ENCODE results near the gene ZNRF1.
"Not testable (repeated sequence)": the region's sequence is repeated elsewhere in the genome, so short reads cannot be mapped to it uniquely, and the experiment has no call there.

ZNRF1 gene

GRCh38 chr16:75003931-75004330 is 5.1 kb downstream of the ZNRF1 start:
- no peak for DNase-seq

- DNase-seq, result no peak
Measured at GRCh38 chr16:75004460-75004859, 5.6 kb downstream of the ZNRF1 start.

GRCh38 chr16:75005697-75006096 is 6.9 kb downstream of the ZNRF1 start:
- DNase-seq, result no peak

GRCh38 chr16:75007443-75007842 is 8.6 kb downstream of the ZNRF1 start:
- DNase-seq, result no peak

- DNase-seq, result no peak
Measured at GRCh38 chr16:75010427-75010826, 11.6 kb downstream of the ZNRF1 start.

- DNase-seq, result peak; percentile 20
Measured at GRCh38 chr16:75011634-75012307, 12.9 kb downstream of the ZNRF1 start.

DNA sequence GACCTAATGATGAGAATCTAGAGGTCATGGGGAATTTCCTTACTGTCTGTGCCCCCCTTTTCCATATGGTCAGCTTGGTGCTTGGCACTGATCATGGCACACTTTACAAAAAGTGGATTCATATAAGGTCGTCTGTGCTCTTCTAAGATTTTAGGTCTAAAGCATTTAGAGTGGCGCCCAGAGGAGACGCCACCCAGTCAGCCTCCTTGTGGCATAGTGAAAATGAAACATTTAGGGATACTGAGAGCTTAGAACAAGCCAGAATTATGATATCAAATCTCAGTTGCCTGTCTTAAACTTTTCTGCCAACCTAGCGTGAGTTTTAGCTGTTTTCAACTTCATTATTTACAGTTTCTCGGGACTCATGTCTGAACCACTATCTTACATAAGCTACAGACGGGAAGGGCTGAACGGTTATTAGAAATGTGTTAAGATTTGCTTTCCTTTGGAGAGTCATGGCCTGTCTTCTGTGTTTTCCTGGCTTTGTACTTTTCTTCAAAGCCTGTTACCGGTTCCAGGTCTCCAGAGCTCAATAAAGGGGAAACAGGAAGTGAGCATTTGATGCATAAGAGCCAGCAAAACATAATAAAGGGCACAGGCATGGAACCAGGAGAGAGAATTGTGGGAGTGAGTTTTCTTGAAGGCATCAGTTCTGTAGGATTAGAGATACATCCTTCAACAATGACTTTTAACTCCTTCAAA is 13.7 kb downstream of the ZNRF1 start:
- DNase-seq, result no peak

DNA sequence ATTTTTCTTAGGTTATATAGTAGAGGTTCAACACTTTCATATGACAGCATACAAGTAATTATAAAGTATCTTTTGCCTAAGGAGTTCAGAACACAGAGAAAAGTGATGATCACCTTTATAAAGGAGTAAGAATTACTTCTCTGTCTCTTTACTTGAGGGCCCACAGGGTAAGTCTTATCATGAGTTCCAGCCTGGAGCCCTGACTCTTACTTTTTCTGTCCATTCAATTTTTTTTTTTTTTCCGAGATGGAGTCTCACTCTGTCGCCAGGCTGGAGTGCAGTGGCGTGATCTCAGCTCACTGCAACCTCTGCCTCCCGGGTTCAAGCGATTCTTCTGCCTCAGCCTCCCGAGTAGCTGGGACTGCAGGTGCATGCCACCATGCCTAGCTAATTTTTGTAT is 14.3 kb downstream of the ZNRF1 start:
- not testable (repeated sequence) for DNase-seq

DNA sequence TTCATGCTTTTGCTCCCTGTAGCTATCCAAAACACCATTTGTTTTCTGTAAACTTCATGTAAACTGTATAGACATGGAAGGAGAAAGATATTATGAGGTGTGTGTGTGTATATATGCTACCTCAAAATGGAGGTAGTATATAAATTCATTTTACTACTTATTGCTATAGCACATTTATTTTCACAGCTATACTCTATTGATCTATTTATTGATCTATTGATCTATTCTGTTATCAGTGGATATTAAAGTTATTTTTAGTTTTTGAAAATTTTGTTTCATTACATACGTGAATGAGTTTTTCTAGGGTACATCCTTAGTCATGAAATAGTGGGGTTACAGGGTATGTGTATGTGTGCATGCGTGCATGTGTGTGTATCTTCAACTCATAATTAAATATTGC is 15.5 kb downstream of the ZNRF1 start:
- no peak for DNase-seq

DNA sequence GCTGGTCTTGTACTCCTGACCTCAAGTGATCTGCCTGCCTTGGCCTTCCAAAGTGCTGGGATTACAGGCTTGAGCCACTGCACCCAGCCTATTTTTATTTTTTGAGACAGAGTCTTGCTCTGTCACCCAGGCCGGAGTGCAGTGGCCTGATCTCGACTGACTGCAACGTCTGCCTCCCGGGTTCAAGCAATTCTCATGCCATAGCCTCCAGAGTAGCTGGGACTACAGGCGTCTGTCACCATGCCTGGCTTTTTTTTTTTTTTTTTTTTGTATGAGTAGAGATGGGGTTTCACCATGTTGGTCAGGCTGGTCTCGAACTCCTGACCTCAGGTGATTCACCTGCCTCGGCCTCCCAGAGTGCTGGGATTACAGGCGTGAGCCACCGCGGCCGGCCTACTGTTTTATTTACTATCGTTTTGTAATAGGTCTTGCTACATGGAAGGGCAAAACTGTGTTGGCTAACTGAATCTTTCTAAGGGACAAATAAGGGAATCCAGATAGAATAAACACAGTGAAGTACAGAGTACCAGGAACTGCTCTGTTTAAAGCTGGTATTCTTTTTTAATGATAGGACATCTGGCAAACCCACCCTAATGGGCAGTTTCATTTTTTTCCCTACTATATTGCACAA is 17.7 kb downstream of the ZNRF1 start:
- not testable (repeated sequence) for DNase-seq

DNA sequence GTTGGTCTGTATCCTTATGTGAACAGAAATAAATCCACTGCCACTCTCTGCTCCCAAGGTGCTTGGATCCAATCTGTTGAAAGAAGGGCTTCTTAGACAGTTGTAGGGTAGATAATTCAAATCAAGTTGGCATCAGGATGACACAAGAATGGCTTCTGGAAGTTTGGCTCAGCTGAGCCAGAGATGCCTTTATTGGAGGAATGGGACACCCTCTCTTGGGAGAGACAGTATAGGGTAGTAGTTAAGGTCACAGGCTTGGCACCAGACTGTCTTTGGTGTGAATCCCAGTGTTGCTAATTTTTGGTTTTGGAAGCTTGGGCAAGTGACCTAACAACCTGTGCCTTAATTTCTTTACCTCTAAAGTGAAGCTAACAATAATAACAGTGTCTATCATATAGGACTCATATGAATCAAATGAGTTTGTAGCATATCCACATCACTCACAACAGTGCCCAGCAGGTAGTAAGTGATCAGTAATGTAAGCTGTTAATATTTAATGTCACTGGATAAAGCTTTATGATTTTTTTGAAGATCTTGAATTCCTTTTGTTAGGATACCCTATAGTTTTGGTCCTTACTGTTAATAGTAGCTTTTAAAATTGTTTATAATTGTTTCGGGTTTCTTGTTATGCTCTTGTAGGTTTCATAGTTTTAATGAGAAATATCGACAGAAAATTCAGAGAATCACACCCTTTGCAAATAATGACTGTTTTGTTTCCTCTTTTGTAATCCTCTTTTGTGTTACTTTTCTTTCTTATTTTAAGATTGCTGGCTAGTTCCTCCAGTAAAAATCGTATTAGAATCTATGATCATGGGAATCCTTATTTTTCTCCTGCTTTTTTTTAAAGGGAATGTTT is 19.1 kb downstream of the ZNRF1 start:
- DNase-seq, result no peak

GRCh38 chr16:75019007-75019406 is 20.2 kb downstream of the ZNRF1 start:
- no peak for DNase-seq

DNA sequence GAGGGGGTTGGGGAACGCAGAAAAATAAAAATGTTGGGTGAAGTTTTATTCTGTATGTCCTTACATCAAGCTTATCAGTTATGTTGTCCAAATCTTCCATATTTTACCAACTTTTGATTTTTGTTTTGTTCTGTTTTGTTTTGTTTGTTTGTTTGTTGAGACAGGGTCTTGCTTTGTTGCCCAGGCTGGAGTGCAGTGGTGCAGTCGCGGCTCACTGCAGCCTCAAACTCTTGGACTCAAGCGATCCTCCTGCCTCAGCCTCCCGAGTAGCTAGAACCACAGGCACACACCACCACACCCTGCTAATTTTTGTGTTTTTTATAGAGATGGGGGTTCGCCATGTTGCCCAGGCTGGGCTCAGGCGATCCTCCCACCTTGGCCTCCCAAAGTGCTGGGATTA is 20.8 kb downstream of the ZNRF1 start:
- DNase-seq, result no peak

DNA sequence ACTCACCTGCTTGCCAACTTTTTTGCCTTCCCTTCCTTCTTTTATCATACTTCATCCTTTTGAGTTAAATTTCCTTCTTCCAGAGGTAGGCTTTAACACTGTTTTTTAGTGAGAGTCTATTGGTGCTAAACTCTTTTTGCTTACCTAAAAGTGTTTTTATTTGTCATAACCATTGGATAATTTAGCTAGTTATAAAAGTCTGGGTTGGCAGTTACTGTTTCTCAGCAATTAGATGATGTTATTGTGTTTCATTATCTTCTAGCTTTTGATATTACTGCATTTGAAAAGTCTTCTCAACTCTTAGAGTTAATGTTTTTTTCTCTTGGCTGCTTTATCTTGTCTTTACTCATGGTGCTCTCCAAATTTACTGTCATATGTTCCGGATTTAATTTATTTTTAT is 22.6 kb downstream of the ZNRF1 start:
- no peak for DNase-seq

DNA sequence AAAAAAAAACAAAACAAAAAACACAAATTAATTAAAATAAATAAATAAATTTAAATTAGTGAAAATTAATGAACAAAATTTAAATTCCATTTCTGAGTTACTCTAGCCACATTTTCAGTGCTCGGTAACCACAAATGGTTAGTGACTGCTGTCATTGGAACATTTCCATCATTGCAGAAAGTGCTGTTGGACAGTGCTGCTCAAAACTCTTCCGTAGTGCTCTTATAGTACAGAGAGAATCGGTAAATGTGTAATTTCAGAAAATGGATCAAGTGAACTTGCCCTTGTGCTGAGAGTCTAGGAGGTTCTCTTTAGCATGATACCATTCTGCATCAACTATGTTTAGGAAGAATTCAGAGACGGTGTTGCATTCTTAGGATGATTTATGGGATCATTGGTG is 23.7 kb downstream of the ZNRF1 start:
- DNase-seq, result no peak

DNA sequence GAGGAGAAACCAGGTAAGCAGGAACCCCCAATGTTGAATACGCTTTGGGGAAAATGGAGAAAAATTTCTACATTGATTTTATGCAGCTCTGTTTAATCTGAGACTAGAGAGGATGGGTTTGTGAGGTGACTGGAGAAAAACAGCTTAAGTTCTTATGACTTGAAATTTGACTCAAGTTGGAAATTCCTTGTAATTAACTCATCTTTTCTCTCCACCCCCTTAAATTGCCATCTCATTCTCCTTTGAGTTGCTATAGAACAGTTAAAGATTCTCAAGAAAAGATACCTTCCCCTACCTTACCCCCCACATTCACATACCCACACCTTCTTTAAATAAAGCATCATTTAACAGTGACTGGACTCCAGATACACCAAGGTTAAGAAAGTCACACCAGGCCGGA is 24.2 kb downstream of the ZNRF1 start:
- no peak for DNase-seq

- no peak for DNase-seq
Measured at GRCh38 chr16:75024182-75024581, 25.4 kb downstream of the ZNRF1 start.

- no peak for DNase-seq
Measured at GRCh38 chr16:75024594-75024993, 25.8 kb downstream of the ZNRF1 start.

GRCh38 chr16:75025761-75026160 is 26.9 kb downstream of the ZNRF1 start:
- DNase-seq, result no peak

GRCh38 chr16:75026239-75026891 is 27.5 kb downstream of the ZNRF1 start:
- DNase-seq, result not testable (repeated sequence)

GRCh38 chr16:75026892-75027391 is 28.1 kb downstream of the ZNRF1 start:
- DNase-seq, result no peak

DNA sequence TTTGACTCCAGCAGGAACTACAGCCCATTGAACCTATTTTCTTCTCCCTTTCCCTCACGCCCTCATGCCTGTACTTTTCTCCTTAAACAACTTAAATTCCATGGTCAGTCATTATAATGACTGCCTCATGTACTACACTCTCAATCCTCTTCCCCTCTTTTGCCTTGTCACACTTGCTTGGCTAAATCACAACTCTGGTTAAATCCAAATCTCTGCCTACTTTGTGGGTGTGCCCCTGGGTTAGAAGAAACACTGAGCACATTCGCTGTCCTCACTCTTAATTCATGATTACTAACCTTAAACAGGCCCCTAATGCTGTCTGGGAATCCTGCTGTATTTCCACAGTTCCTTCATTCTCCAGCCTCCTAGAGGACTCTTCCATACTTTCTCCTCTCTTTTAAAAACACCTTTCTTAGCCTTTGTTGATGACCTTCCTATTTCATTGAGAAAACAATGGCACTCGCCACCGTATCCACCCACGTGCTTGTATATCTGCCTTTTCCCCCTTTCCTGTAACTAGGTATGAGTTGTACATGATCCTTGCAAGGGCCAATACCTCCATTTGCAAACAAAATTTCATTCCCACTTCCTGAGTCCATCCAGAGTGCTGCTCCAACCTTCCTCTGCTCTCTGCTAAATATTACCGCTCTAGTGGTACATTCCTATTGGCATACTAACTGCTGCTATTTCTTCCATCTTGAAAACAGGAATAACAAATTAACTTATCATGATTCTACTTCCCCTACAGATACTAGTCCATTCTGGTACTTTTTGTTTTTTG is 28.9 kb downstream of the ZNRF1 start:
- no peak for DNase-seq
